HL-60/S4 treated with phorbol 12-myristate 13-acetate at 8.2 ng/mL for 4 days and 3 days (cell line): ENCODE results near the gene SAMD4A.

Source experiments
- in situ Hi-C: fragments of 300-500 bp; cut with MboI; formaldehyde crosslinking; loops from 2 replicates; pipeline ENCODE4 v1.15.0; 2022; ENCODE audit warnings: low sequenced_read_pairs

The SAMD4A gene

DNA sequence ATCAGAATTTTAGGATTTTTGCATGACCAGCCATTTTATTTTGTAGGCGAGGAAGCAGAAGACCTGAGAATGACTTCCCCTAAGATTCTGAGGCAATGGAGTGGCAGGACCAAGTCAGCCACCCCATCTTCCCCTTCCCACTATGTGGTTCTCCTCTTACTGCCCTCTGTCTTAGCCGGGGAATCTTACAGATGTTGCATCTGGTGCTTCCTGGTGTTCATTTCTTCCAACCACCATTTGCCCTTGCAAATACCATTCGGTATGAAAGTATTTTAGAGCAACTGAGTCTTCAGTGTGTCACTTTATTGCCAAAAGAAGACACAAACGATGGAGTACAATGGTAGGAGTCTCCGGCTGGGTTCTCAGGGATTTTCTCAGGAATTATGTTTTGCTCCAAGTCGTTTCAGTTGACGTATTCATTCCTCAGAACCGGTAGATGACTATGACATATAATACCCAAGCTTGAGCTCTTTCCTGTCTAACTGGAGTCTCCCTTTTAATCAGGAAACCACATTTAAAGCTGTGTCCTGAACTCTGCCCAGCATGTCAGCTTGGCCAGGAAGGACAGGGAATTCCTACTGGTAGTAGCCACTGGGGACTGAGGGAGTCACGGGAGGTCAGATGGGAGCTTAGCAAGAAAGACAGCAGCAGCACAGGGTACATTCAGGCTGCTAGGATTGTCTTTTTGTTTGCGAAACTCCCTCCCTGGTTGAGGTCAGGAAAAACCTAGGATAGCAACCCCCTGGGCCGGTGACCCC is 87.0 kb downstream of the SAMD4A start:
- in situ Hi-C loops: no loop called here

- in situ Hi-C loops: no loop called here
Observed at GRCh38 chr14:54654605-54655004, 87.7 kb downstream of the SAMD4A start.

- in situ Hi-C loops: no loop called here
Observed at GRCh38 chr14:54658836-54659235, 91.9 kb downstream of the SAMD4A start.

- in situ Hi-C loops: no loop called here
Observed at GRCh38 chr14:54659365-54659764, 92.4 kb downstream of the SAMD4A start.

GRCh38 chr14:54660604-54661111 is 93.7 kb downstream of the SAMD4A start:
- in situ Hi-C loops: no loop called here

DNA sequence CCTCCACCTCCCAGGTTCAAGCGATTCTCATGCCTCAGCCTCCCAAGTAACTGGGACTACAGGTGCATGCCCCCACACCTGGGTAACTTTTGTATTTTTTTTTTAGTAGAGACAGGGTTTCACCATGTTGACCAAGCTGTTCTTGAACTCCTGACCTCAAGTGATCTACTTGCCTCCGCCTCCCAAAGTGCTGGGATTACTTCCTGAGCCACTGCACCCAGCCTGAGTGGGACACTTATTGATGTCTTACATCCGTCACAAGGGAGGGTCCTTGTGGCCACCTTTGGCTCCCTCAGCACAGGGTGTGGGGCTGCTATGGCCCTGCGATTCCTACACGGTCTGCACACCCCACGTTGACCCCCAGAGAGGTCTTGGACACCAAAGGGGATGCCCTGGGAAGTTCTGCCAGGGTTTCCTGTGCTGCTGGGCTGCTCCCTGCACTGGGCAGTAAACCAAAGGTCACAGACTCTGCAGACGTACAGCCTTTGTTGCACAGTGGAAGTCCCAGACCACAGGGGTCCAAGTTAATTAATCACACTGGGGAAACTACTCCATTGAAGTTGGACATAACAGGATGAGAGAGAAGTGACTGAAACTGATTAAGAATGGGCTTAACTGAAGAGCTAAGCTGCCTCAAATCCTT is 95.7 kb downstream of the SAMD4A start:
- in situ Hi-C loops: no loop called here

DNA sequence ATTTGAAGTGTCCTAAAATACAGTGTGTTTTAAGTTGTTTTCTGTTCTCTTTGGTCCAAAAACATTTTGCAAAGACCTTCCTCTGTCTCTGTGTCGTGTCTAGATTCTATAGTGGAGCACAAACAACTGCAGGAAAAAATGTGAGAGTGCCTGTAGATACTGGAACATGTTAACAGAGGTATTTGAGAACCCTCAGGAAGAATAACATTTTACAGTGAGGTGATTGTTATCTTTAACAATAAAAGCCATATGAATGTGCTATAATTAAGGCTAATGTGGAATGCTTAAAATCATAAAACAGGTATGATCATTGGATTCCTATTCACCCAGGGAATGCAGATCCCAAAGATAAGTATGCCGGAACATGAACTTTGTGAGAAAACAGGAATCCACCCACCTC is 98.0 kb downstream of the SAMD4A start:
- in situ Hi-C loops: no loop called here

- in situ Hi-C loops: no loop called here
Observed at GRCh38 chr14:54665946-54666345, 99.0 kb downstream of the SAMD4A start.

GRCh38 chr14:54667026-54667744 is 100.3 kb downstream of the SAMD4A start:
- in situ Hi-C loops: no loop called here

DNA sequence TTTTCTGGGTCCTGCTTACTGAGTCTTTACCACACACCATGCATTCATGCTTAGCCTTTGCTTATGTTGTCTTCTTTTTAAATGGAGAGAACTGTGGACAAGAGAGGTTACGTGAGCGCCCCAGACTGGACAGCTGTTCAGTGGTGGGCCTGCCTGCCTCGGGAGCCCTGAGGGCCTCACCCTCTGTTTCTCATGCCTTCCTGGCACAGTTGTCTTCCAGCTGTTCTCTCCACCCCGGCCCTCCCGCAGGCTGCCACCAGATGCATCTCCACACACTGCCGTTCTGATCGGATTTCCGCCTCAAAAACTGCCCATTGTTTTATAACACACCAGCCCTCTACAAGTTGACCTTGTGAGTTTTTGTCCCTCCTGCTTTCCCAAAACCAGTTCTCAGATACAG is 100.8 kb downstream of the SAMD4A start:
- in situ Hi-C loops: no loop called here

GRCh38 chr14:54669721-54670561 is 103.0 kb downstream of the SAMD4A start:
- in situ Hi-C loops: no loop called here

DNA sequence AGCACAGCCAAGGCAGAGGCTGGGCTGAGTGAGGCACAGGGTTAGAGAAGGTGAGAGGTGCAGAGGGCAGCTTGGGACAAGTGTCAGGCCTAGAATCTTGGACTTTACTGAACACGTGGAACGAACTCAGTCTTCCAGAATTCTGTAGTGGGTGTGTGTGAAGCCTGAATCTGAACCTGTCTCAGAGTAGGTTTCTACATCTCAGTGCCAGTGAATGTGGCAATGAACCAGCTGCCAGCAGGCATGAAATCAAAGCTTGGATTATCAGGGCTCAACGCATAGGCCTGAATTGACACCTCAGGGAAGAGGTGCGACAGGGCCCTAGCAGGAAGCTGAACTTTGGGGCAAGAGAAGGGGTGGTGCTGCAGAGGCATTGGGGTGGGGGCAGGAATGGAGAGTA is 104.6 kb downstream of the SAMD4A start:
- in situ Hi-C loops: no loop called here

DNA sequence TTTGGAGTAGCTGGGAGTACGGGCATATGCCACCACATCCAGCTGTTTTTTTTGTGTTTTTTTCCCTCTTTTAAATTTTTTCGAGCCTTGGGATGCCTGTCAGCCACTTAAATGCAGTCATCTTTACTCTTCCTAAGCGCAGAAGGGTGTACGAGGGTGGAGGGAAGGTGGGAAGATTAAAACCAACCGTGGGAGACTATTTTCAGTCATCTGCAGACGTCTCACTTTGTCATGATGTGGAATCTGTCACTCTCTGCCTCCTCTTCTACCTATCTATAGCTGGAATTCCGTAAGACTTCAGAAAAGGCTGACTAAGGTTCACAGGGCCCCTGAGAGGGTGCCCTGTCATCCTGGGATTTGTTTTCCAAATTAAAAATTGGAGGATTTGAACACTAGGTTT is 105.3 kb downstream of the SAMD4A start:
- in situ Hi-C loops: no loop called here

- in situ Hi-C loops: no loop called here
Observed at GRCh38 chr14:54672688-54673087, 105.8 kb downstream of the SAMD4A start.

DNA sequence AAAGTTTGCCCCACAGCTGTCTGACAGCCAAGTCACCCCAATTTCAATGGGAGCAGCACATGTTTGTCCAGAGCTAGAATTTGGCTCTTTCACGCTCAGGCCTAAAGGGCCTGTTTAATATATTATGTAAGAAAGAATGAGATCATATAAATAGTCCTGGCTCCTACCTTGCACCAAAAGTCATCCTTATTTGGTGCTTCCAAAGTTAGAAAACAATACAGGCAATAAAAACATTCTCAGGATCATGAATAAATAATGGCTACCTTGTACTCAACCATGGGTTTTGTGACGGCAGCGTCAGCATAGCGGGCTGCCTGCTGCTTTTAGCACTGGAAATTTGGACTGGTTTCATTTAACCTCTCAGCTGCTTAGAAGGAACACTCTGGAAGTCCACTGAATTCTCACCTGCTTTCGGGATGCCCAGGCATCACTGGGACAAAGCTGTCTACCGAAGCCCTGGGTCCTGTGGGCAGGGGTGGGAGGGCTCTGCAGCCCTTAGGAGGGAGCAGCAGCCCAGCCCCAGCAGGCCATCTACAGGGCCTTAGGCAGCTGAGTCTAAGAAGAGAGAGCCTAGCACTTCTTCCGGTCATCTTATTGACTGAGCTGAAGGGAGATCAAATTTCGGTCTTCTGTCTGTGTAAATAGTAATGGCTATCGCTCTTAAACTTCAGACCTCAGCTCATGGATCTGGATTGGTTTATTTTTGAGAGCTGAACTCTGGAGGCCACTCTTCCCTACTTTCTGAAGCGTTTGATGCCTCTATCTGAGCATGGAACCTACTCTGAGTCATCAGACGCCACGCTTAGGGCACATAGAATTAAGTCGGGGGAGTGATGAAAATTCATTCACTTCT is 106.5 kb downstream of the SAMD4A start:
- in situ Hi-C loops: no loop called here

DNA sequence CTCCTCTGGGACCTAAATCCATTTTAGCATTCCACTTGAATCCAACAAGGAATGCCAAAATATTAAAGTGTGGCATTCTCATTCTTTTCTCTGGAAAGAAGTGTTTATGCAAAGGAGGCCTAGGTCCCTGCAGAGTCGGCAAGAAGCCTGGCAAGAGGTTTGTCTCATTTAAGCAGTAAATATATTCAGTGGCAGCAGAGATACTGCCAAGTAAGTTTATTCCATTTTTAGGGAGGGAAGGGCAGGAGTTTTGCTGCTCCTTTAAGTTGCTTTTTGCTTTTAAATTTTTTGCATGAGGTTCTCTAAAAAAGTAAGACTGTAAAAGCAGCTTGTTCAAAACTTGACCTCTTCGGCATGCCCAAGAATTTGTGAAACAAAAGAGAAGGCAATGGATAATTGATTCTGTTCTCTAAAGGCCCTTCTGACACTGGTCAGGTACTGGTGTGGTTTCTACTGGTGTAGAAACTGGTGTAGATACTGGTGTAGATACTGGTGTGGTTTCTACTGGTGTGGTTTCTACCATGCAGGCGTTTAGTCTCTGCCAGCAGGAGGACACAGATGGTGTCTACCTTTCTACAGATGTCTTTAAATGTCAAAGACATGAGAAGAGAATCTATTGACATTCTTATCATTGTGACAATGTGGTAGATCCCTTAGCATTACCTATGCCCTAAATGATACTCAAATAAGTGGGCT is 107.3 kb downstream of the SAMD4A start:
- in situ Hi-C loops: no loop called here

GRCh38 chr14:54675236-54676128 is 108.6 kb downstream of the SAMD4A start:
- in situ Hi-C loops: no loop called here
